Ascending aorta (tissue), 2 donors: ENCODE measurements around the gene HASPIN. TPM values are rescaled to one million over a fixed set of nuclear protein-coding genes. Genes with fewer than 3 reads are reported as not detected.

Experiments
- DNase-seq, 2 donors: peaks; one replicate each; pipeline ENCODE4 v3.0.0-alpha.2; 2019; ENCODE audit warnings: low spot score in 2 of 2
- H3K27ac ChIP-seq, 2 donors: fragments of 200-600 bp; sonication (generic); one replicate each; pipeline ENCODE4 v1.5.1; 2016 to 2017; ENCODE audit warnings: mild to moderate bottlenecking in 1 of 2
- H3K27me3 ChIP-seq: fragments of 200-600 bp; sonication (generic); one replicate; pipeline ENCODE4 v1.5.1; 2017
- H3K36me3 ChIP-seq, 2 donors: fragments of 200-600 bp; sonication (generic); one replicate each; pipeline ENCODE4 v1.5.1; 2016
- H3K4me1 ChIP-seq, 2 donors: fragments of 200-600 bp; sonication (generic); one replicate each; pipeline ENCODE4 v1.5.1; 2016 to 2017; ENCODE audit warnings: mild to moderate bottlenecking in 1 of 2
- H3K4me3 ChIP-seq, 2 donors: fragments of 200-600 bp; sonication (generic); one replicate each; pipeline ENCODE4 v1.5.1; 2016 to 2017; ENCODE audit warnings: mild to moderate bottlenecking in 1 of 2
- H3K9me3 ChIP-seq, 2 donors: fragments of 200-600 bp; sonication (generic); one replicate each; pipeline ENCODE4 v1.5.1; 2016
- intact Hi-C: fragments of 100-400 bp; cut with DNase I; formaldehyde crosslinking; loops from one replicate; pipeline ENCODE4 v1.15.1; 2023
- total RNA-seq: library from RNA; depleted of rRNA; stranded (reverse); fragments of >200 nt; gene quantifications from one replicate; pipeline ENCODE4 v1.1.0, GENCODE V29; 2016
- TF ChIP-seq, protein P1 (sequence below), 3 experiments: fragments of 200-600 bp in 2 of 3; fragments of 450-650 bp in 1 of 3; sonication (generic) in 2 of 3; IDR thresholded peaks; one replicate each; pipeline ENCODE4 v1.5.1; 2016 to 2019; ENCODE audit warnings: antibody characterized with exemption in 3 of 3, mild to moderate bottlenecking in 1 of 3, moderate library complexity in 1 of 3

Gene HASPIN
- total RNA-seq, 1 donor from 2014 or later, result 2.7 TPM

DNA sequence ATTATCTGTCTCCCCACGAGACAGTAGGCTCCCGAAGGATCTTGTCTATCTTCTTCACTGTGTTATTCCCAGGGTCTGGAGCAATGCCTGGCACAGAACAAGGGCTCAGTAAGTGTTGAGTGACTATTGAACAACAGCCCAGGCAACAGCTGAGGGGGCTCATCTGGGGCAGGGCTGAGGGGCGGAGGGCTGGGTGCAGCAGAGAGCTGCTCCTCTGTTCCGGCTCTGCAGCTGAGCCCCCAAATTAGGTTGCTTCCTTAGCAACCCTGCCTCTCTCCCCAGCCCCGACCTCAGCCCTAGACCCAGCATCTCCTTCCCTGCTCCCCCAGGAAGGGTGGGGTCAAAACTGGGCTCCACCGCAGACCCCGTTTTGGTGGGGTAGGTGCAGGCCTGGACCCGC lies 45.1 kb downstream of the HASPIN start:
- intact Hi-C loops, result no loop called here
- no peaks in the 10 kb centered on the region for H3K27me3 ChIP-seq
- H3K27ac ChIP-seq, result no peak overlapping the region
- no peaks in the 10 kb centered on the region for H3K4me1 ChIP-seq
- no peaks in the 10 kb centered on the region for H3K9me3 ChIP-seq
- H3K4me3 ChIP-seq, result no peak overlapping the region
- TF ChIP-seq, protein P1, sequence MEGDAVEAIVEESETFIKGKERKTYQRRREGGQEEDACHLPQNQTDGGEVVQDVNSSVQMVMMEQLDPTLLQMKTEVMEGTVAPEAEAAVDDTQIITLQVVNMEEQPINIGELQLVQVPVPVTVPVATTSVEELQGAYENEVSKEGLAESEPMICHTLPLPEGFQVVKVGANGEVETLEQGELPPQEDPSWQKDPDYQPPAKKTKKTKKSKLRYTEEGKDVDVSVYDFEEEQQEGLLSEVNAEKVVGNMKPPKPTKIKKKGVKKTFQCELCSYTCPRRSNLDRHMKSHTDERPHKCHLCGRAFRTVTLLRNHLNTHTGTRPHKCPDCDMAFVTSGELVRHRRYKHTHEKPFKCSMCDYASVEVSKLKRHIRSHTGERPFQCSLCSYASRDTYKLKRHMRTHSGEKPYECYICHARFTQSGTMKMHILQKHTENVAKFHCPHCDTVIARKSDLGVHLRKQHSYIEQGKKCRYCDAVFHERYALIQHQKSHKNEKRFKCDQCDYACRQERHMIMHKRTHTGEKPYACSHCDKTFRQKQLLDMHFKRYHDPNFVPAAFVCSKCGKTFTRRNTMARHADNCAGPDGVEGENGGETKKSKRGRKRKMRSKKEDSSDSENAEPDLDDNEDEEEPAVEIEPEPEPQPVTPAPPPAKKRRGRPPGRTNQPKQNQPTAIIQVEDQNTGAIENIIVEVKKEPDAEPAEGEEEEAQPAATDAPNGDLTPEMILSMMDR (IDR thresholded peaks at IDR 0.05), result no peak
- H3K36me3 ChIP-seq, result no peaks in the 10 kb centered on the region
- no peak for DNase-seq

DNA sequence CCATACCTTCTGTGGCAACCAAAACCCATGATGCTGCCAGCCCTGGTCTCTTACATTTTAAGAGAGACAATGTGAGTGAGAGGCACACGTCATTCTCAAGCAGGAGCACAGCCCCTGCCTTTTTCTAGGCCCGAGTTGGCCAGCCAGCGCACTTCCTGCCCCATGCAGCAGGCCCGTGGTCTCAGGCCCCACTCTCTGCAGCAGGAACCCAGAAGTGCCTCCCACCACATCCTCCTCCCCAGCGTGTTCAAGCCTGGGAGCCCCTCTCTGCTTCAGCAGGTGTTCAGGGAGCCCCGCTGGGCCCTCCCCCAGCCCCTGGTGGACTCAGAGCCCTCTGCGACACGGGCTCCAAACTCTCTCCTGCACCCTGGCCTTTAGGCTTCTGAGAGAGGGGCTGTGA lies 46.8 kb downstream of the HASPIN start:
- Histone ChIP-seq H3K9me3 (no peaks in the 10 kb centered on the region), H3K4me3 (no peak overlapping the region), H3K4me1 (no peaks in the 10 kb centered on the region), H3K36me3 (no peaks in the 10 kb centered on the region), H3K27me3 (no peaks in the 10 kb centered on the region), H3K27ac (no peak overlapping the region)
- DNase-seq, result no peak
- intact Hi-C loops, result no loop called here
- TF ChIP-seq, protein P1 (IDR thresholded peaks at IDR 0.05), result no peak

DNA sequence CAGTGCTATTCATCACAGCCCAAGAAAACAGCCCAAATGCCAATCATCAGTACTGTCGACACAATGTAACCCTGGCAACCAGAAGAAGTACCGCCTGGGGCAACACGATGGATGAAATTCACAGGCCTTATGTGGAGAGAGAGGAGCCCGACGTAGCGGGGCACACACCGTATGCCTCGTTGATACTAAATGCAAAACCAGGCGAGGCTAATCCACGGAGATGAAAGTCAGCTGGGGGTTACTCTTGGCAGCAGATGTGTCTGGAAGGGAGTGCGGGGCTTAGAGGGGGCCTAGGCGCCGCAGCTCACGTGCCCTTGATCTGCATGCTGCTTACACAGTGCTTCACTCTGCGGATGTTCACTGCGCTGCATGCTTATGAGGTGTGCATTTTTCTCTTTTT lies 47.4 kb downstream of the HASPIN start:
- Histone ChIP-seq H3K27me3 (no peaks in the 10 kb centered on the region), H3K4me3 (no peak overlapping the region), H3K27ac (no peak overlapping the region), H3K4me1 (no peaks in the 10 kb centered on the region), H3K36me3 (no peaks in the 10 kb centered on the region), H3K9me3 (no peaks in the 10 kb centered on the region)
- intact Hi-C loops, result no loop called here
- DNase-seq, result no peak
- TF ChIP-seq, protein P1 (IDR thresholded peaks at IDR 0.05), result no peak

DNA sequence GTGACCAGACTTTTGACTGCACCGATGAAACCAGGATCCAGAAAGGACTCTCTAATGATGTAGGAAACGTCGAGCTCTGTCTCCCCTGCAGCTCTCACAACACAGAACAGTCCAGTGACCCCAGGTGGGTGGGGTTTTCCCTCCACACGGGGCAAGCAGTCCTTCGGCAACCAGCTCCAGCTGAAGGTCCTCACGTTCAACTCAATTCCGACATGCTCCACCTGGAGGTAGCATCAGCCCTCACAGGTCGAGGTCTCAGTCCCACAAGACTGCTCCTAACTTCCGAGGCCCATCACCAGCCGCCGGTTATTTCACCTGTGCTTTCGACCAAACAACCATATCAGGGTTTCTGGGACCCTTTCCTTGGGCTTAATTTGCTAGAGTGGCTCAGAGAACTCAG lies 49.1 kb downstream of the HASPIN start:
- no peak for DNase-seq
- H3K9me3 ChIP-seq, result no peaks in the 10 kb centered on the region
- no peaks in the 10 kb centered on the region for H3K4me1 ChIP-seq
- intact Hi-C loops, result no loop called here
- no peaks in the 10 kb centered on the region for H3K36me3 ChIP-seq
- H3K27ac ChIP-seq, result no peak overlapping the region
- TF ChIP-seq, protein P1 (IDR thresholded peaks at IDR 0.05), result no peak
- H3K4me3 ChIP-seq, result no peak overlapping the region
- no peaks in the 10 kb centered on the region for H3K27me3 ChIP-seq

DNA sequence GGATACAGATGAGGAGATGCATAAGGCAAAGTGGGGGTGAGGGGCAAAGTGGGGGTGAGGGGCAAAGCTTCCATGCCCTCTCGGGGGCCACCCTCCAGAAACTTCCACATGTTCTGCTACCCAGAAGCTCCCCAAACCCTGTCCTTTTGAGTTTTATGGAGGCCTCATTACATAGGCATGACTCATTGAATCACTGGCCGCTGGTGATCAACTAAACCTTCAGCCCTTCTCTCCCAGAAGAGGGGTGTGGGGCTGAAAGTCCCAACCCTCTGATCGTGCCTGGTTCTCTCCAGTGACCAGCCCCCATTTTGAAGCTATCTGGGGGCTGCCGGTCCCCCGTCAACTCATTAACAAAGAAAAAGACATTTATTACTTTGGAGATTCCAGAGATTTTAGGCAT lies 49.8 kb downstream of the HASPIN start:
- intact Hi-C loops, result no loop called here
- H3K27ac ChIP-seq, result no peak overlapping the region
- no peaks in the 10 kb centered on the region for H3K36me3 ChIP-seq
- H3K4me1 ChIP-seq, result no peaks in the 10 kb centered on the region
- H3K9me3 ChIP-seq, result no peaks in the 10 kb centered on the region
- H3K4me3 ChIP-seq, result no peak overlapping the region
- TF ChIP-seq, protein P1 (IDR thresholded peaks at IDR 0.05), result no peak
- no peaks in the 10 kb centered on the region for H3K27me3 ChIP-seq
- DNase-seq, result no peak

DNA sequence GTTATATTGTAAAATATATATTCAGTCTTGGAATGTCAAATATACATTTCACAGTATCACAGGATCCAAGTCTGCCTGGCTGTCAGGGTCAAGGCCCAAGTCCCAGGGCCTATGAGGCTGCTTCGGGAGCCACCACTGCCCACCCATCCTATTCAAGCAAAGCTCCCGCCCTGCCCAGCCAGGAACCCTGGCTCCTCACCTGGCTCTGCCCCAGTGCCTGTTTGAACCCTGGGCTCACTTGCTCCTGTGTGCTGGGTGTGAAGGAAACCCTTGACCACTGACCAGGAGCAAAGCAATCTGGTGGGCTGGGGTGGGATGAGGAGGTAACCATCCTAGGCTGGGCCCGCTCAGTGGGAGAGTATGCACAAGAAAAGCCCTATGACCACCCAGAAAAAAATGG lies 50.3 kb downstream of the HASPIN start:
- DNase-seq, result no peak
- Histone ChIP-seq H3K4me3 (no peak overlapping the region), H3K9me3 (no peaks in the 10 kb centered on the region), H3K27ac (no peak overlapping the region), H3K27me3 (no peaks in the 10 kb centered on the region), H3K4me1 (no peaks in the 10 kb centered on the region), H3K36me3 (no peaks in the 10 kb centered on the region)
- TF ChIP-seq, protein P1 (IDR thresholded peaks at IDR 0.05), result no peak
- intact Hi-C loops, result no loop called here
